ENCODE results near the gene CST3.
"Not testable (repeated sequence)": the region's sequence is repeated elsewhere in the genome, so short reads cannot be mapped to it uniquely, and the experiment has no call there.

The CST3 gene

GRCh38 chr20:23669866-23670265, 32.1 kb upstream of the CST3 start:
- no peak overlapping the region for H3K27ac ChIP-seq (ENCODE audit: low read depth, low read length)
- no peak overlapping the region for H3K9ac ChIP-seq (ENCODE audit: low read length)
- H3K4me3 ChIP-seq (ENCODE audit: low read length) = no peak overlapping the region
- no peaks in the 10 kb centered on the region for H3K27me3 ChIP-seq (ENCODE audit: control insufficient read depth, insufficient read depth, low read length)
- H3K4me1 ChIP-seq (ENCODE audit: control insufficient read depth, insufficient read depth, low read length) = no peaks in the 10 kb centered on the region
- H3K36me3 ChIP-seq (ENCODE audit: control insufficient read depth, insufficient read depth, low read length) = no peaks in the 10 kb centered on the region

- no peaks in the 10 kb centered on the region for H3K27me3 ChIP-seq (ENCODE audit: control insufficient read depth, insufficient read depth, low read length)
Observed at GRCh38 chr20:23669327-23669726, 31.6 kb upstream of the CST3 start.

GRCh38 chr20:23668477-23668951, 30.8 kb upstream of the CST3 start:
- no peak overlapping the region for H3K27ac ChIP-seq (ENCODE audit: low read depth, low read length)
- H3K4me3 ChIP-seq (ENCODE audit: low read length) = no peak overlapping the region
- H3K36me3 ChIP-seq (ENCODE audit: control insufficient read depth, insufficient read depth, low read length) = no peaks in the 10 kb centered on the region
- no peaks in the 10 kb centered on the region for H3K27me3 ChIP-seq (ENCODE audit: control insufficient read depth, insufficient read depth, low read length)
- no peaks in the 10 kb centered on the region for H3K4me1 ChIP-seq (ENCODE audit: control insufficient read depth, insufficient read depth, low read length)
- H3K9ac ChIP-seq (ENCODE audit: low read length) = no peak overlapping the region

More at GRCh38 chr20:23669327-23669726, 31.6 kb upstream of the CST3 start:
- H3K36me3 ChIP-seq (ENCODE audit: control insufficient read depth, insufficient read depth, low read length) = no peaks in the 10 kb centered on the region
- no peak overlapping the region for H3K27ac ChIP-seq (ENCODE audit: low read depth, low read length)
- H3K9ac ChIP-seq (ENCODE audit: low read length) = no peak overlapping the region
- H3K4me3 ChIP-seq (ENCODE audit: low read length) = no peak overlapping the region
- H3K4me1 ChIP-seq (ENCODE audit: control insufficient read depth, insufficient read depth, low read length) = no peaks in the 10 kb centered on the region

- Histone ChIP-seq H3K36me3 (ENCODE audit: control insufficient read depth, insufficient read depth, low read length) (no peaks in the 10 kb centered on the region), H3K27ac (ENCODE audit: low read depth, low read length) (no peak overlapping the region), H3K27me3 (ENCODE audit: control insufficient read depth, insufficient read depth, low read length) (no peaks in the 10 kb centered on the region), H3K4me3 (ENCODE audit: low read length) (no peak overlapping the region), H3K9ac (ENCODE audit: low read length) (no peak overlapping the region), H3K4me1 (ENCODE audit: control insufficient read depth, insufficient read depth, low read length) (no peaks in the 10 kb centered on the region)
Observed at GRCh38 chr20:23667666-23668065, 29.9 kb upstream of the CST3 start.

GRCh38 chr20:23666698-23667097, 28.9 kb upstream of the CST3 start:
- Histone ChIP-seq H3K4me1 (ENCODE audit: control insufficient read depth, insufficient read depth, low read length) (no peaks in the 10 kb centered on the region), H3K27me3 (ENCODE audit: control insufficient read depth, insufficient read depth, low read length) (no peaks in the 10 kb centered on the region), H3K27ac (ENCODE audit: low read depth, low read length) (no peak overlapping the region), H3K4me3 (ENCODE audit: low read length) (no peak overlapping the region), H3K9ac (ENCODE audit: low read length) (no peak overlapping the region), H3K36me3 (ENCODE audit: control insufficient read depth, insufficient read depth, low read length) (no peaks in the 10 kb centered on the region)

GRCh38 chr20:23666189-23666588, 28.4 kb upstream of the CST3 start:
- H3K9ac ChIP-seq (ENCODE audit: low read length) = no peak overlapping the region
- H3K36me3 ChIP-seq (ENCODE audit: control insufficient read depth, insufficient read depth, low read length) = no peaks in the 10 kb centered on the region
- no peaks in the 10 kb centered on the region for H3K4me1 ChIP-seq (ENCODE audit: control insufficient read depth, insufficient read depth, low read length)

GRCh38 chr20:23664954-23665353, 27.2 kb upstream of the CST3 start:
- Histone ChIP-seq H3K36me3 (ENCODE audit: control insufficient read depth, insufficient read depth, low read length) (no peaks in the 10 kb centered on the region), H3K4me1 (ENCODE audit: control insufficient read depth, insufficient read depth, low read length) (no peaks in the 10 kb centered on the region), H3K4me3 (ENCODE audit: low read length) (no peak overlapping the region), H3K9ac (ENCODE audit: low read length) (no peak overlapping the region), H3K27me3 (ENCODE audit: control insufficient read depth, insufficient read depth, low read length) (no peaks in the 10 kb centered on the region), H3K27ac (ENCODE audit: low read depth, low read length) (no peak overlapping the region)

More at GRCh38 chr20:23666189-23666588, 28.4 kb upstream of the CST3 start:
- Histone ChIP-seq H3K27ac (ENCODE audit: low read depth, low read length) (no peak overlapping the region), H3K4me3 (ENCODE audit: low read length) (no peak overlapping the region), H3K27me3 (ENCODE audit: control insufficient read depth, insufficient read depth, low read length) (no peaks in the 10 kb centered on the region)

GRCh38 chr20:23664046-23664445, 26.3 kb upstream of the CST3 start:
- not testable (repeated sequence) for H3K27me3 ChIP-seq (ENCODE audit: control insufficient read depth, insufficient read depth, low read length); H3K36me3 ChIP-seq (ENCODE audit: control insufficient read depth, insufficient read depth, low read length); H3K27ac ChIP-seq (ENCODE audit: low read depth, low read length); H3K4me3 ChIP-seq (ENCODE audit: low read length); H3K4me1 ChIP-seq (ENCODE audit: control insufficient read depth, insufficient read depth, low read length); H3K9ac ChIP-seq (ENCODE audit: low read length)

- Histone ChIP-seq H3K4me1 (ENCODE audit: control insufficient read depth, insufficient read depth, low read length) (no peaks in the 10 kb centered on the region), H3K36me3 (ENCODE audit: control insufficient read depth, insufficient read depth, low read length) (no peaks in the 10 kb centered on the region), H3K27me3 (ENCODE audit: control insufficient read depth, insufficient read depth, low read length) (no peaks in the 10 kb centered on the region), H3K4me3 (ENCODE audit: low read length) (no peak overlapping the region), H3K27ac (ENCODE audit: low read depth, low read length) (no peak overlapping the region), H3K9ac (ENCODE audit: low read length) (no peak overlapping the region)
Observed at GRCh38 chr20:23663180-23663579, 25.4 kb upstream of the CST3 start.

- Histone ChIP-seq H3K4me3 (ENCODE audit: low read length) (no peak overlapping the region), H3K27me3 (ENCODE audit: control insufficient read depth, insufficient read depth, low read length) (no peaks in the 10 kb centered on the region), H3K36me3 (ENCODE audit: control insufficient read depth, insufficient read depth, low read length) (no peaks in the 10 kb centered on the region), H3K9ac (ENCODE audit: low read length) (no peak overlapping the region), H3K27ac (ENCODE audit: low read depth, low read length) (no peak overlapping the region), H3K4me1 (ENCODE audit: control insufficient read depth, insufficient read depth, low read length) (no peaks in the 10 kb centered on the region)
Observed at GRCh38 chr20:23662276-23662870, 24.6 kb upstream of the CST3 start.

GRCh38 chr20:23661002-23661429, 23.3 kb upstream of the CST3 start:
- Histone ChIP-seq H3K4me3 (ENCODE audit: low read length) (no peak overlapping the region), H3K9ac (ENCODE audit: low read length) (no peak overlapping the region), H3K36me3 (ENCODE audit: control insufficient read depth, insufficient read depth, low read length) (no peaks in the 10 kb centered on the region), H3K27me3 (ENCODE audit: control insufficient read depth, insufficient read depth, low read length) (no peaks in the 10 kb centered on the region), H3K27ac (ENCODE audit: low read depth, low read length) (no peak overlapping the region), H3K4me1 (ENCODE audit: control insufficient read depth, insufficient read depth, low read length) (no peaks in the 10 kb centered on the region)

GRCh38 chr20:23659989-23660837, 22.5 kb upstream of the CST3 start:
- Histone ChIP-seq H3K27me3 (ENCODE audit: control insufficient read depth, insufficient read depth, low read length) (no peaks in the 10 kb centered on the region), H3K4me3 (ENCODE audit: low read length) (no peak overlapping the region), H3K36me3 (ENCODE audit: control insufficient read depth, insufficient read depth, low read length) (no peaks in the 10 kb centered on the region), H3K9ac (ENCODE audit: low read length) (no peak overlapping the region), H3K27ac (ENCODE audit: low read depth, low read length) (no peak overlapping the region), H3K4me1 (ENCODE audit: control insufficient read depth, insufficient read depth, low read length) (no peaks in the 10 kb centered on the region)

- H3K27me3 ChIP-seq (ENCODE audit: control insufficient read depth, insufficient read depth, low read length); H3K27ac ChIP-seq (ENCODE audit: low read depth, low read length); H3K36me3 ChIP-seq (ENCODE audit: control insufficient read depth, insufficient read depth, low read length); H3K4me3 ChIP-seq (ENCODE audit: low read length); H3K9ac ChIP-seq (ENCODE audit: low read length); H3K4me1 ChIP-seq (ENCODE audit: control insufficient read depth, insufficient read depth, low read length): not testable (repeated sequence)
Observed at GRCh38 chr20:23659610-23659988, 21.8 kb upstream of the CST3 start.

Measured in rectal smooth muscle tissue (tissue), 1 donor.